Activated CD4-positive, alpha-beta T cell treated with anti-CD3 and anti-CD28 coated beads for 36 hours (primary cell): Measurements from ENCODE around the gene IFT74. TPM values are rescaled to one million over a fixed set of nuclear protein-coding genes. Genes with fewer than 3 reads are reported as not detected.

Experiments
- ATAC-seq: fragments of 200-7000 bp; cut with Tn5 transposase; one replicate; pipeline ENCODE4 v1.10.0; 2021; ENCODE audit warnings: mild to moderate bottlenecking, moderate library complexity
- CTCF ChIA-PET: fragments of 350-600 bp; sonication (Branson Sonifier 250); formaldehyde crosslinking; loops from one replicate; lab custom pipeline; 2021; ENCODE audit warnings: antibody characterized with exemption; lab: Charles Lee
- POLR2A ChIA-PET: fragments of 350-600 bp; sonication (Branson Sonifier 250); formaldehyde crosslinking; loops from one replicate; lab custom pipeline; 2021; ENCODE audit warnings: antibody characterized with exemption, inconsistent platforms; lab: Charles Lee
- DNase-seq: peaks from one replicate; pipeline ENCODE4 v3.0.0-alpha.2; 2020
- H3K27ac Mint-ChIP-seq: one replicate; pipeline ENCODE4 v1.8.0; 2021; ENCODE audit warnings: mixed read lengths
- H3K27me3 Mint-ChIP-seq: one replicate; pipeline ENCODE4 v1.8.0; 2021; ENCODE audit warnings: mixed read lengths
- H3K36me3 Mint-ChIP-seq: one replicate; pipeline ENCODE4 v1.8.0; 2021; ENCODE audit warnings: low read depth, mixed read lengths
- H3K4me1 Mint-ChIP-seq: one replicate; pipeline ENCODE4 v1.8.0; 2021; ENCODE audit warnings: mixed read lengths
- H3K4me3 Mint-ChIP-seq: one replicate; pipeline ENCODE4 v1.8.0; 2021; ENCODE audit warnings: mild to moderate bottlenecking, moderate library complexity, mixed read lengths
- H3K9me3 Mint-ChIP-seq: one replicate; pipeline ENCODE4 v1.8.0; 2021; ENCODE audit warnings: low read depth, mixed read lengths
- intact Hi-C, 2 experiments: fragments of 100-400 bp; cut with DNase I in 1 of 2; cut with micrococcal nuclease in 1 of 2; formaldehyde crosslinking; loops; one replicate each; pipeline versions ENCODE4 v1.14.2 to v1.15.1; 2022 to 2024; cut with DNase I, micrococcal nuclease
- total RNA-seq, 2 experiments: library from RNA; stranded (reverse); gene quantifications; one replicate each; pipeline ENCODE4 v1.2.3, GENCODE V29; 2021

The IFT74 gene
- 10 to 100 TPM; 10.5 to 11.6 TPM for total RNA-seq

DNA sequence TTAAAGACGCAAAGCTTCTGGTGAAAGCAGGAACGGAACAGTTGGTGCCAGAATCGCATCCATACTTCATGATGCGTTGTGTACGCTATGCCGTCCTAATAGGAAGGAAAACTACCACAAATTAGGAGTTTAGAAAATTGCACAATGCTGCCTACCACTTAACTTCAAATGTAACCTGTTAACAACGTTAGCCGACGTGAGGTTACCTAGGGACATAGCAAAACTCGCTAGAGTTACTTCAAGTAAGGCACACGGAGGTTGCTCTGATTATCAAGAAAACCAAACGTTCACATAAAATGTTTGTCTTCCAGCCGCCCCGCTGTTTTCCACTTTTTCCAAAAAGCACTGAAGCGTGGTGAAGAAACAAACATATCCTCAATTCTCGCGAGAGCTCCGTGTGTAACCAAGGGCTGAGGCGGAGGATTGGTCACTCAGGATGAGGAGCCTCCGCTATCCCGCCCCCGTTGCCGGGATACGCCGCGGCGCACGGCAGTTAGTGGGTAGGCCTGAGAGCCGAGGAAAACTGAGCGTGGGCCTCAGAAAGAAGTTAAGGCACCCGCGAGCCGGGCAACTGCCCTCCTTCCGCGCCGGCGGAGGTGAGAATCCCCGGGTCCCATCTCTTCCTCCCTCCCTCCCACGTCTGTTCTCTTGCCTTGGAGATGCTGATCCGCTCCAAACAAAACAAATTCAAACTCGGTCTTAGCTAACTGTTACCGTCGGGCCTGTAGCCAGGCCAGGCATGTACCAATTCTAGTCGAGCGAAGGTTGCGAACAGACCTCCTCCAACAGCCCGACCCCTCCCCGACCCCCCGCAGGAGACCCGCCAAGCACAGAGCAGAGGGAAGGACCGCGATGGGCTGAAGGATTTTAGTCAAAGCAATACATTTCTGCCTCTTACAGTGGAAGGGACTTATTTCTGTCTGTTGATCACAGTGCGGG is at the start of gene IFT74:
TSS of gene IFT74 (plus strand) at position 492 of the 939 bp plus-strand sequence. CDS start 5,556 bp downstream, outside the sequence.
- Mint-ChIP-seq H3K9me3 (no peaks in the 10 kb centered on the region), H3K27ac (peak within 1 kb of the TSS; percentile 85), H3K4me1 (peaks cover 32% of the 10 kb centered on the region), H3K4me3 (peak within 1 kb of the TSS; percentile 88), H3K27me3 (no peaks in the 10 kb centered on the region), H3K36me3 (no peaks in the 10 kb centered on the region)
- POLR2A ChIA-PET, result interaction anchor here (0.5 to 1.9 kb wide), 4 partner anchors 8 to 411 kb away, joined by 3 to 13 read pairs (median 8); partner anchors contain the start of genes CAAP1 and PLAA
- peak; percentile 99 for ATAC-seq
- DNase-seq, result peak; percentile 96
- intact Hi-C loops, result loop anchor here (1.0 to 5.0 kb wide), 5 partner anchors 9 to 617 kb away; partner anchors contain the start of genes C9orf72 (in 2 of the 2), CAAP1 (in 2 of the 2) and PLAA (in 1 of the 2)
- CTCF ChIA-PET, result interaction anchor here (0.7 to 1.2 kb wide), 3 partner anchors 20 to 116 kb away, joined by 3 to 4 read pairs (median 3); no protein-coding TSS in a partner anchor

- intact Hi-C loops, result no loop called here
- Mint-ChIP-seq H3K4me3 (no peak overlapping the region), H3K36me3 (peaks cover 39% of the 10 kb centered on the region), H3K27ac (no peak overlapping the region), H3K9me3 (no peaks in the 10 kb centered on the region), H3K4me1 (no peaks in the 10 kb centered on the region), H3K27me3 (no peaks in the 10 kb centered on the region)
- ATAC-seq (no peak), DNase-seq (no peak)
- CTCF ChIA-PET, result no interaction called here
- POLR2A ChIA-PET, result no interaction called here
These were observed 43.0 kb upstream of the IFT74 start for GRCh38 chr9:26913138-26913668.

DNA sequence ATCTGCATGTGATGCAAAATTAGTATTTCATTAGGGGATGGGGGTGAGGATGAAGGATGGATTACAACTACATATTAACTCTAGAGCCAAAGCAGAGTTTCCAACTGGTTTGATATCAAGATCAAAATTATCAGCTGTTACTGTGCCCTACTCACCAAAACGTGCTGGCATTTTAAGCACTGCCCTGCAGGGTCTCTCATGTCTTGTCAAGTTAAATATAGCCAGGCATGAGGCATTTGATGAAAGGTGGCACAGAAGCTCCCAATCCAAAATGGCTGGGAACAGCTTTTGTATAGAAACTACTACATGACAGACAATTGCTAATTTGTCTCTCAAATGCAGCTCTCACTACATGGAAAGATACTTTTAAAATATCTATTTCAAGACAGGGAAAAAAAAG is 36.5 kb upstream of the IFT74 start:
- intact Hi-C loops, result loop anchor here (5.0 kb wide), 1 partner anchor 53 kb away; no protein-coding TSS in a partner anchor
- Mint-ChIP-seq H3K4me1 (no peaks in the 10 kb centered on the region), H3K4me3 (no peak overlapping the region), H3K9me3 (no peaks in the 10 kb centered on the region), H3K27me3 (no peaks in the 10 kb centered on the region), H3K27ac (no peak overlapping the region), H3K36me3 (peaks cover 57% of the 10 kb centered on the region)
- ChIA-PET CTCF (no interaction called here), POLR2A (no interaction called here)
- ATAC-seq, result no peak
- no peak for DNase-seq

DNA sequence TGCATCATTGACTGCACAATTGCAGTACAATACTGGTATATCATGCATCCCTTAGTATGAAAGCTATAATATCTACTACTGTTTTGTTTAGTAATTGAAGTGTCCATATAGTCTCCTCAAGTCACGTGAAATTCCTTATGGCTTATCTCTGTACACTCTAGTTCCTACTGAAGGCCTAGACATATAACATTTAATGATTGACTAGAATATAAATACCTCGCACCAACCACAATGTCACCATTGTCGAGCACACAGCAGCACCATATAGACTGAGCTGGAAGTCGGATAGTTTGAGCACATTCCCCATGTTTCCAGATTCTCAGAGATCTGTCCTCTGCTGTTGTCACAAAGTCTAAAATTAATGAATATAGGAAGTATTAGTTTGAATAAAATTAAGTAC is 30.6 kb upstream of the IFT74 start:
- no peak for DNase-seq
- ATAC-seq, result no peak
- Mint-ChIP-seq H3K27me3 (no peaks in the 10 kb centered on the region), H3K4me1 (no peaks in the 10 kb centered on the region), H3K27ac (no peak overlapping the region), H3K9me3 (no peaks in the 10 kb centered on the region), H3K4me3 (no peak overlapping the region), H3K36me3 (peaks cover 42% of the 10 kb centered on the region)
- ChIA-PET POLR2A (no interaction called here), CTCF (no interaction called here)
- intact Hi-C loops, result no loop called here

- Mint-ChIP-seq H3K36me3 (peaks cover 34% of the 10 kb centered on the region), H3K9me3 (no peaks in the 10 kb centered on the region), H3K27me3 (no peaks in the 10 kb centered on the region), H3K4me1 (no peaks in the 10 kb centered on the region), H3K4me3 (no peak overlapping the region), H3K27ac (no peak overlapping the region)
- intact Hi-C loops, result no loop called here
- ATAC-seq (no peak), DNase-seq (no peak)
- CTCF ChIA-PET, result interaction anchor here (1.0 to 1.2 kb wide), 4 partner anchors 37 to 625 kb away, joined by 3 to 4 read pairs (median 3); no protein-coding TSS in a partner anchor
- POLR2A ChIA-PET, result interaction anchor here (0.6 to 1.2 kb wide), 2 partner anchors 11 to 15 kb away, joined by 3 to 4 read pairs; no protein-coding TSS in a partner anchor
These were observed 27.2 kb upstream of the IFT74 start for GRCh38 chr9:26928902-26929495.

- ChIA-PET CTCF (interaction anchor here (0.7 to 1.6 kb wide), 2 partner anchors 8 to 20 kb away, joined by 3 read pairs; partner anchors contain the start of gene IFT74), POLR2A (no interaction called here)
- Mint-ChIP-seq H3K27me3 (no peaks in the 10 kb centered on the region), H3K9me3 (peaks cover 8% of the 10 kb centered on the region), H3K27ac (no peak overlapping the region), H3K4me3 (no peak overlapping the region), H3K4me1 (peaks cover 38% of the 10 kb centered on the region), H3K36me3 (peaks cover 33% of the 10 kb centered on the region)
- no peak for ATAC-seq
- intact Hi-C loops, result no loop called here
- no peak for DNase-seq
These were observed 20.4 kb upstream of the IFT74 start for GRCh38 chr9:26935847-26936246.

DNA sequence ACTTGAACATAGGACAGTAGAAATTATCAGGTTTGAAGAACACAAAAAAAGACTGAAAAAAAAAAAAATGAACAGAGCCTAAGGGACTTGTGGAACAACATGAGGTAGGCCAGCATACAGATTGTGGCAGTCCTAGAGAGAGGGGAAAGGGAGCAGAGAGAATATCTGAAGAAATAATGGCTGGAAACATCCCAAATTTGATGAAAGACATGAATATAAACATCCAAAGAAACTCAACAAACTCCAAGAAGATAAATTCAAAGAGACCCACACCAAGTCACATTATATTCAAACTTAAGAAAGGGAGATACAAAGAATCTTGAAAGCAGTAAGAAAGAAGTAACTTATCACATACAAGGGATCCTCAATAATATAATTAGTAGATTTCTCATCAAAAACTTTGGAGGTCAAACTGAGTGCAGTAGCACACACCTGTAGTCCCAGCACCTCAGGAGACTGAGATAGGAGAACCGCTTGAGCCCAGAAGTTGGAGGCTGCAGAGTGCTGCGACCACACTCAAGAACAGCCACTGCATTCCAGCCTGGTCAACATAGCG is 18.3 kb upstream of the IFT74 start:
- Mint-ChIP-seq H3K9me3 (peaks cover 8% of the 10 kb centered on the region), H3K36me3 (peaks cover 31% of the 10 kb centered on the region), H3K4me3 (no peak overlapping the region), H3K4me1 (peaks cover 53% of the 10 kb centered on the region), H3K27ac (no peak overlapping the region), H3K27me3 (no peaks in the 10 kb centered on the region)
- ATAC-seq, result no peak
- POLR2A ChIA-PET, result no interaction called here
- intact Hi-C loops, result loop anchor here in 1 of 2 experiments (2.0 kb wide), 1 partner anchor 21 kb away; no protein-coding TSS in a partner anchor
- no peak for DNase-seq
- CTCF ChIA-PET, result no interaction called here

DNA sequence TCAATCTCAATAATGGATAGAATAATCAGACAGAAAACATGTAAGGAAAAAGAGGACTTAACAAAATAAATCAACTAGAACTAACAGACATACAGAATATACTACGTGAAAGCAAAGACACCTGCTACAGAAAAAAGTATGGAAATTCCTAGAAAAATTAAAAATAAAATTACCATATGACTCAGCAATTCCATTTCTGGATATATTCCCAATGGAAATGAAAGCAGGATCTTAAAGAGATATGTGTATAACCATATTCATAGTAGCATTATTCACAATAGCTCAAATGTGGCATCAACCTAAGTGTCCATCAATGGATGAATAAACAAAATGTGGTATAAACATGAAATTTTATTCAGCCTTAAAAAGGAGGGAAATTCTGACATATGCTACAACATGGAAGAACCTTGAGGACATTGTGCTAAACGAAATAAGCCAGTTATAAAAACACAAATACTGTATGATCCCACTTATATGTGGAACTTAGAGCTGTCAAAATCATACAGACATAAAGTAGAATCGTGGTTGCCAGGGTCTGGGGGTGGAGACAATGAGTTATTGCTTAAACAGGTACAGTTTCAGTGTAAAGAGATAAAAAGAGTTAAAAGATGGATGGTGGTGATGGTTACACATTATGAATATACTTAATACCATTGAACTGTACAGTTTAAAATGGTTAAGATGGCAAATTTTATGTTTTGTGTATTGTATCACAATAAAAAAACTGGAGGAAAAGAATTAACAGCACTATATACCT is 16.1 kb upstream of the IFT74 start:
- intact Hi-C loops, result loop anchor here (2.0 kb wide), 2 partner anchors 15 to 19 kb away; no protein-coding TSS in a partner anchor
- CTCF ChIA-PET, result no interaction called here
- H3K4me1 Mint-ChIP-seq, result peaks cover 74% of the 10 kb centered on the region
- DNase-seq, result peak; percentile 28
- H3K27me3 Mint-ChIP-seq, result no peaks in the 10 kb centered on the region
- peak; percentile 70 for ATAC-seq
- H3K27ac Mint-ChIP-seq, result peak overlapping the region; percentile 18
- H3K36me3 Mint-ChIP-seq, result peaks cover 44% of the 10 kb centered on the region
- POLR2A ChIA-PET, result interaction anchor here (1.0 kb wide), 1 partner anchor 11 kb away, joined by 4 read pairs; no protein-coding TSS in a partner anchor
- H3K9me3 Mint-ChIP-seq, result peaks cover 8% of the 10 kb centered on the region
- no peak overlapping the region for H3K4me3 Mint-ChIP-seq

DNA sequence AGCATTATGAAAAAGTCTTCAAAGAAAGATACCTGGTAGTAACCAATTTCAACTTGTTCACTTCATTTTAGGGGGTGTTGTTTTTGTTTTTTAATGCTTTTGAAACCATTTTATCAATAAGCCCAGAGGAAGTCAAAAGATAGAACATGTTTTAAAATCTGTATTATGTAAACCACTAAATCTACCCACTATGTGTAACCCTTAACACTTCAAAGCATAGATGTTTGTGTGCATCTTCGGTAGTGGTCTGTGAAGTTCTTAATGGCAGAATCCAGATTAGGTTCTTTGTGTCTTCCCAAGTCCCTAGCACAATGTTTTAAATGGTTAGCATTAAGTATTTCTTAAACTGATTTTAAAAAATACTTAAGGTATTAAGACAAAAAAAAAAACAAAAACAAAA is 15.4 kb upstream of the IFT74 start:
- Mint-ChIP-seq H3K27ac (peak overlapping the region; percentile 18), H3K4me1 (peaks cover 79% of the 10 kb centered on the region), H3K9me3 (peaks cover 8% of the 10 kb centered on the region), H3K27me3 (no peaks in the 10 kb centered on the region), H3K4me3 (no peak overlapping the region), H3K36me3 (peaks cover 49% of the 10 kb centered on the region)
- CTCF ChIA-PET, result interaction anchor here (0.6 kb wide), 1 partner anchor 49 kb away, joined by 3 read pairs; no protein-coding TSS in a partner anchor
- intact Hi-C loops, result loop anchor here in 1 of 2 experiments (2.0 kb wide), 1 partner anchor 14 kb away; no protein-coding TSS in a partner anchor
- POLR2A ChIA-PET, result interaction anchor here (1.0 kb wide), 1 partner anchor 12 kb away, joined by 4 read pairs; no protein-coding TSS in a partner anchor
- DNase-seq (no peak), ATAC-seq (peak; percentile 38)

- Mint-ChIP-seq H3K27ac (peak overlapping the region; percentile 99), H3K4me3 (peak overlapping the region; percentile 88), H3K4me1 (peaks cover 61% of the 10 kb centered on the region), H3K36me3 (peaks cover 32% of the 10 kb centered on the region), H3K9me3 (no peaks in the 10 kb centered on the region), H3K27me3 (peaks cover 3% of the 10 kb centered on the region)
- no peak for DNase-seq
- no peak for ATAC-seq
- intact Hi-C loops, result no loop called here
- ChIA-PET POLR2A (interaction anchor here (0.6 kb wide), 1 partner anchor 419 kb away, joined by 3 read pairs; no protein-coding TSS in a partner anchor), CTCF (no interaction called here)
These were observed 10.6 kb upstream of the IFT74 start for GRCh38 chr9:26945591-26945990.
